Endothelial cell of umbilical vein (primary cell): ENCODE results near the gene CFAP73. TPM values are rescaled to one million over a fixed set of nuclear protein-coding genes. Genes with fewer than 3 reads are reported as not detected.

ENCODE experiments used
- BruUV-seq: library from RNA; stranded (reverse); fragments of 400-500 nt; replicated peaks from 2 replicates; lab custom pipeline; 2021; lab: Mats Ljungman, UMichigan
- CTCF ChIA-PET: fragments of 300-600, 350-600 bp; sonication (Branson Sonifier 250); formaldehyde crosslinking; loops from one replicate; lab custom pipeline; 2021; ENCODE audit warnings: antibody characterized with exemption, inconsistent platforms; lab: Charles Lee
- POLR2A ChIA-PET: fragments of 300-600, 350-600 bp; sonication (Branson Sonifier 250); formaldehyde crosslinking; loops from one replicate; lab custom pipeline; 2021; ENCODE audit warnings: antibody characterized with exemption, inconsistent platforms; lab: Charles Lee
- DNase-seq: peaks from one replicate; pipeline ENCODE4 v3.0.0-alpha.2; 2011; ENCODE audit warnings: low read depth, low spot score
- FAIRE-seq: peaks from 2 replicates; lab custom pipeline; 2011; peaks lifted over from hg19 to GRCh38; lab: Jason Lieb, UNC
- H2AFZ ChIP-seq: 2 replicates; pipeline ENCODE4 v1.6.0; 2012; ENCODE audit warnings: low read depth, low read length, control low read depth, inconsistent platforms
- H3K27ac ChIP-seq: 2 replicates; pipeline ENCODE4 v1.5.1; 2011; ENCODE audit warnings: low read depth, mild to moderate bottlenecking, control low read depth, low read length, moderate library complexity; ENCODE audit not compliant: insufficient read depth
- H3K27me3 ChIP-seq, 2 experiments: 2 replicates each; pipeline versions ENCODE4 v1.6.0 to v1.6.1; 2011; ENCODE audit warnings: low read length in 2 of 2, mixed read lengths in 1 of 2; ENCODE audit not compliant: control insufficient read depth in 2 of 2, insufficient read depth in 2 of 2
- H3K36me3 ChIP-seq, 2 experiments: 2 replicates in 1 of 2; 3 replicates in 1 of 2; pipeline ENCODE4 v1.5.1; 2011; ENCODE audit warnings: low read length in 2 of 2, mild to moderate bottlenecking in 1 of 2, moderate library complexity in 1 of 2; ENCODE audit not compliant: control insufficient read depth in 2 of 2, insufficient read depth in 2 of 2; ENCODE audit errors: extremely low read depth in 1 of 2
- H3K4me1 ChIP-seq: 3 replicates; pipeline ENCODE4 v1.5.1; 2011; ENCODE audit warnings: mild to moderate bottlenecking, low read length; ENCODE audit not compliant: control insufficient read depth, insufficient read depth; ENCODE audit errors: extremely low read depth
- H3K4me2 ChIP-seq: 2 replicates; pipeline ENCODE4 v1.6.1; 2011; ENCODE audit warnings: low read length, control low read depth, mixed read lengths; ENCODE audit not compliant: insufficient read depth
- H3K4me3 ChIP-seq, 3 experiments: fragments of 200-600 bp in 1 of 3; sonication (generic), shearing (Covaris generic) in 1 of 3; replicated peaks in 1 of 3; 2 replicates each; pipeline ENCODE4 v1.5.1; 2011 to 2016; ENCODE audit warnings: control low read depth in 3 of 3, low read length in 3 of 3, mild to moderate bottlenecking in 2 of 3, inconsistent platforms in 1 of 3, low read depth in 1 of 3, moderate library complexity in 1 of 3; ENCODE audit not compliant: insufficient read depth in 1 of 3
- H3K79me2 ChIP-seq: 2 replicates; pipeline ENCODE4 v1.6.0; 2012; ENCODE audit warnings: low read length, inconsistent platforms; ENCODE audit not compliant: control insufficient read depth, insufficient read depth
- H3K9ac ChIP-seq: replicated peaks from 2 replicates; pipeline ENCODE3; 2011; ENCODE audit warnings: low read length, control low read depth; ENCODE audit not compliant: insufficient read depth; ENCODE audit errors: extremely low read depth
- H3K9me1 ChIP-seq: replicated peaks from 3 replicates; pipeline ENCODE4 v1.6.0; 2011; ENCODE audit warnings: mild to moderate bottlenecking, low read length; ENCODE audit not compliant: control insufficient read depth, insufficient read depth; ENCODE audit errors: extremely low read depth
- H3K9me3 ChIP-seq: replicated peaks from 2 replicates; pipeline ENCODE4 v1.5.1; 2012; ENCODE audit warnings: low read length, inconsistent platforms; ENCODE audit not compliant: control insufficient read depth, insufficient read depth
- H4K20me1 ChIP-seq: replicated peaks from 2 replicates; pipeline ENCODE3; 2011; ENCODE audit warnings: mild to moderate bottlenecking, low read length; ENCODE audit not compliant: control insufficient read depth, insufficient read depth; ENCODE audit errors: extremely low read depth
- EZH2 ChIP-seq: IDR thresholded peaks from 2 replicates; pipeline ENCODE4 v1.6.1; 2012; ENCODE audit warnings: borderline replicate concordance, low read depth, mild to moderate bottlenecking, moderate library complexity, low read length, inconsistent platforms; ENCODE audit not compliant: severe bottlenecking
- FOS ChIP-seq: IDR thresholded peaks from 2 replicates; pipeline ENCODE4 v1.6.1; 2011; ENCODE audit warnings: mild to moderate bottlenecking, low read length, moderate library complexity, borderline replicate concordance; ENCODE audit not compliant: insufficient read depth
- GATA2 ChIP-seq: IDR thresholded peaks from 2 replicates; pipeline ENCODE4 v1.7.0; 2011; ENCODE audit warnings: low read depth, mild to moderate bottlenecking, moderate library complexity, mixed read lengths, low read length; ENCODE audit not compliant: insufficient read length, insufficient read depth
- JUN ChIP-seq: IDR thresholded peaks from 2 replicates; pipeline ENCODE4 v1.6.1; 2011; ENCODE audit warnings: borderline replicate concordance, low read depth; ENCODE audit not compliant: insufficient read length, insufficient read depth
- MAX ChIP-seq: IDR thresholded peaks from 2 replicates; pipeline ENCODE4 v1.6.1; 2011; ENCODE audit not compliant: insufficient read depth, insufficient read length
- MYC ChIP-seq: IDR thresholded peaks from one replicate; pipeline ENCODE4 v1.6.1; 2011; ENCODE audit warnings: mild to moderate bottlenecking, low read depth, low read length
- POLR2A ChIP-seq: IDR thresholded peaks from 2 replicates; pipeline ENCODE4 v1.6.1; 2012; ENCODE audit warnings: low read depth, mild to moderate bottlenecking, control low read depth, low read length
- POLR2AphosphoS5 ChIP-seq: IDR thresholded peaks from 2 replicates; pipeline ENCODE4 v1.6.1; 2012; ENCODE audit warnings: low read depth, mild to moderate bottlenecking, control low read depth, low read length, moderate library complexity; ENCODE audit not compliant: insufficient read depth
- dilution Hi-C: fragments of 300-500 bp; cut with MboI; formaldehyde crosslinking; loops from one replicate; pipeline ENCODE4 v1.15.0; 2019; ENCODE audit warnings: low sequenced_read_pairs; ENCODE audit not compliant: extremely low pct_ligation_motif_present
- intact Hi-C: fragments of 100-400 bp; cut with micrococcal nuclease; formaldehyde crosslinking; loops from one replicate; pipeline ENCODE4 v1.10.0; 2022
- polyA plus RNA-seq, 4 experiments: library from polyadenylated mRNA; depleted of rRNA in 3 of 4; stranded (reverse) in 3 of 4; unstranded in 1 of 4; fragments of >200 nt; gene quantifications; 2 replicates each; pipeline versions ENCODE4 v1.2.1 to v1.2.3, GENCODE V29; 2011 to 2012; ENCODE audit warnings: missing spikeins in 1 of 4
- total RNA-seq: library from RNA; stranded (reverse); gene quantifications from 2 replicates; pipeline ENCODE4 v1.2.3, GENCODE V29; 2021
- TF ChIP-seq, protein P1 (sequence below), 2 donors: IDR thresholded peaks; 1 replicate in 1 of 2; 2 replicates in 1 of 2; pipeline ENCODE4 v1.5.1; 2011; ENCODE audit warnings: low read length in 2 of 2, mild to moderate bottlenecking in 2 of 2, moderate library complexity in 2 of 2, control low read depth in 1 of 2, inconsistent platforms in 1 of 2, low read depth in 1 of 2; ENCODE audit not compliant: insufficient read depth in 1 of 2; ENCODE audit errors: extremely low read depth in 1 of 2

CFAP73 gene
- total and polyA plus RNA-seq, 2 donors (not counting 3 experiments of a cell fraction or from before 2014, with no cell fraction given) = not detected

DNA sequence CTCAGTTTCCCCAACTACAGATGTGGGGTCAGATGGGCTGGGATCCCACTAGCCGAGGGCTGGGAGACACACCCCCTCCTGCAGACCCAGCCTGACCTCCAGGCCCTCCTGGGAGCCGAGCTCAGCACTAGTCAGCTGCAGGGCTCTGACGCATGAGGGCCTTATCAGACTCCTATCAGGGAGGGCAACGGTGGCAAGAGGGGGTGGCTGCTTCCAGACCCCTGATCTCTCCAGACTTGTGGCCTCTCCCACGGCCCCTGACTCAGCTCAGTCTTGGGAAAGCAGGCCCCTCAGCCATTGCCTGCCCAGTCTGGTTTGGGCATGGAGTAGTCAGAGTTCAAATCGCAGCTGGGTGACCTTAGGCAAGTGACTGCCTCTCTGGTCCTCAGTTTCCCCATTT is 16.5 kb upstream of the CFAP73 start:
- Histone ChIP-seq H3K79me2 (no peaks in the 10 kb centered on the region), H4K20me1 (no peaks in the 10 kb centered on the region), H3K9ac (no peak overlapping the region), H3K4me2 (no peak overlapping the region), H2AFZ (no peak overlapping the region), H3K9me1 (no peaks in the 10 kb centered on the region), H3K27ac (no peak overlapping the region), H3K9me3 (no peaks in the 10 kb centered on the region), H3K27me3 (no peaks in the 10 kb centered on the region), H3K4me1 (no peaks in the 10 kb centered on the region), H3K36me3 (no peaks in the 10 kb centered on the region), H3K4me3 (no peak overlapping the region)
- dilution Hi-C loops (no loop called here), intact Hi-C loops (no loop called here)
- no peak for FAIRE-seq
- no TSS peak for BruUV-seq
- TF ChIP-seq POLR2AphosphoS5 (no peak), EZH2 (no peak), POLR2A (no peak), JUN (no peak), MAX (no peak), MYC (no peak), GATA2 (no peak), FOS (no peak)
- TF ChIP-seq, protein P1, sequence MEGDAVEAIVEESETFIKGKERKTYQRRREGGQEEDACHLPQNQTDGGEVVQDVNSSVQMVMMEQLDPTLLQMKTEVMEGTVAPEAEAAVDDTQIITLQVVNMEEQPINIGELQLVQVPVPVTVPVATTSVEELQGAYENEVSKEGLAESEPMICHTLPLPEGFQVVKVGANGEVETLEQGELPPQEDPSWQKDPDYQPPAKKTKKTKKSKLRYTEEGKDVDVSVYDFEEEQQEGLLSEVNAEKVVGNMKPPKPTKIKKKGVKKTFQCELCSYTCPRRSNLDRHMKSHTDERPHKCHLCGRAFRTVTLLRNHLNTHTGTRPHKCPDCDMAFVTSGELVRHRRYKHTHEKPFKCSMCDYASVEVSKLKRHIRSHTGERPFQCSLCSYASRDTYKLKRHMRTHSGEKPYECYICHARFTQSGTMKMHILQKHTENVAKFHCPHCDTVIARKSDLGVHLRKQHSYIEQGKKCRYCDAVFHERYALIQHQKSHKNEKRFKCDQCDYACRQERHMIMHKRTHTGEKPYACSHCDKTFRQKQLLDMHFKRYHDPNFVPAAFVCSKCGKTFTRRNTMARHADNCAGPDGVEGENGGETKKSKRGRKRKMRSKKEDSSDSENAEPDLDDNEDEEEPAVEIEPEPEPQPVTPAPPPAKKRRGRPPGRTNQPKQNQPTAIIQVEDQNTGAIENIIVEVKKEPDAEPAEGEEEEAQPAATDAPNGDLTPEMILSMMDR (IDR thresholded peaks at IDR 0.05; ENCODE audit: extremely low read depth in 1 of 2, insufficient read depth in 1 of 2, low read depth in 1 of 2, low read length in 2 of 2) = no peak
- POLR2A ChIA-PET = no interaction called here
- no peak for DNase-seq
- CTCF ChIA-PET = interaction anchor here (3.3 kb wide), 1 partner anchor 140 kb away, joined by 10 read pairs; no protein-coding TSS in a partner anchor
